ENCODE data around the gene BAD. TPM values are rescaled to one million over a fixed set of nuclear protein-coding genes. Genes with fewer than 3 reads are reported as not detected.

Gene BAD
- total and polyA plus RNA-seq, 2 donors (not counting 1 experiment from before 2014, with no cell fraction given), result 24.0 to 39.1 TPM

DNA sequence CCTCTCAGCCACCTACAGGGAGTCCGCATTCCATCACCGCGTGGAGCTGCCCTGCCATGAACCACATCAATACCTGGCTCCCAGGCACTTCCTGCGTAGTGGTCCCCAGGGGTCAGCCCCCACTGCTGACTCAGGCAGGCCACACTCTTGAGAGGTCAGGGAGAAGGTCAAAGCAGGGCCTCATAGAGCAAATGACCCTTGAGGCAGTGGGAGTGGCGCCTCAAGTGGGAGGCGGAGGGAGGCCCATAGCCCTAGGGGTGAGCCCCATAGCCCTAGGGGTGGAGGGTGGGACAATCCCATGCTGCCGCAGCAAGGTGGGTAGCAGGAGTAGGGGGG, 38.4 kb upstream of the BAD start:
- ChIA-PET CTCF (no interaction called here), POLR2A (interaction anchor here (0.6 to 1.8 kb wide), 2 partner anchors 12 to 109 kb away, joined by 7 to 9 read pairs; no protein-coding TSS in a partner anchor)
- no peak for DNase-seq
- Histone ChIP-seq H3K4me3 (ENCODE audit: control extremely low read depth in 1 of 5, extremely low read depth in 1 of 5, insufficient read depth in 1 of 5, low read depth in 2 of 5, low read length in 4 of 5) (no peak overlapping the region), H2AFZ (ENCODE audit: insufficient read depth, low read depth, low read length, poor library complexity, severe bottlenecking) (no peak overlapping the region), H3K4me2 (replicated peaks; ENCODE audit: low read depth, low read length, poor library complexity, severe bottlenecking) (no peak overlapping the region), H3K9ac (ENCODE audit: low read length) (no peak overlapping the region), H3K9me3 (ENCODE audit: control extremely low read depth in 1 of 3, control insufficient read depth in 2 of 3, insufficient read depth in 1 of 3, low read length in 2 of 3) (no peaks in the 10 kb centered on the region), H4K20me1 (ENCODE audit: control insufficient read depth, insufficient read depth, low read length, poor library complexity, severe bottlenecking) (no peaks in the 10 kb centered on the region), H3K27ac (ENCODE audit: low read length in 2 of 2) (no peak overlapping the region), H3K36me3 (replicated peaks in 1 of 2; ENCODE audit: control extremely low read depth in 1 of 2, control insufficient read depth in 1 of 2, extremely low read depth in 1 of 2, insufficient read depth in 2 of 2, low read length in 1 of 2) (peaks cover 0 to 7% of the 10 kb centered on the region in 2 experiments), H3K27me3 (replicated peaks in 1 of 4; ENCODE audit: control extremely low read depth in 1 of 4, control insufficient read depth in 3 of 4, insufficient read depth in 4 of 4, low read length in 3 of 4) (no peaks in the 10 kb centered on the region), H3K4me1 (ENCODE audit: control insufficient read depth in 2 of 2, insufficient read depth in 2 of 2, low read length in 2 of 2) (peaks cover 8 to 14% of the 10 kb centered on the region in 2 donors), H3K79me2 (ENCODE audit: control insufficient read depth, insufficient read depth, low read length) (peaks cover 5% of the 10 kb centered on the region)
- H3K9me3 Mint-ChIP-seq (ENCODE audit: insufficient read depth), result no peaks in the 10 kb centered on the region
- TF ChIP-seq, protein P1, sequence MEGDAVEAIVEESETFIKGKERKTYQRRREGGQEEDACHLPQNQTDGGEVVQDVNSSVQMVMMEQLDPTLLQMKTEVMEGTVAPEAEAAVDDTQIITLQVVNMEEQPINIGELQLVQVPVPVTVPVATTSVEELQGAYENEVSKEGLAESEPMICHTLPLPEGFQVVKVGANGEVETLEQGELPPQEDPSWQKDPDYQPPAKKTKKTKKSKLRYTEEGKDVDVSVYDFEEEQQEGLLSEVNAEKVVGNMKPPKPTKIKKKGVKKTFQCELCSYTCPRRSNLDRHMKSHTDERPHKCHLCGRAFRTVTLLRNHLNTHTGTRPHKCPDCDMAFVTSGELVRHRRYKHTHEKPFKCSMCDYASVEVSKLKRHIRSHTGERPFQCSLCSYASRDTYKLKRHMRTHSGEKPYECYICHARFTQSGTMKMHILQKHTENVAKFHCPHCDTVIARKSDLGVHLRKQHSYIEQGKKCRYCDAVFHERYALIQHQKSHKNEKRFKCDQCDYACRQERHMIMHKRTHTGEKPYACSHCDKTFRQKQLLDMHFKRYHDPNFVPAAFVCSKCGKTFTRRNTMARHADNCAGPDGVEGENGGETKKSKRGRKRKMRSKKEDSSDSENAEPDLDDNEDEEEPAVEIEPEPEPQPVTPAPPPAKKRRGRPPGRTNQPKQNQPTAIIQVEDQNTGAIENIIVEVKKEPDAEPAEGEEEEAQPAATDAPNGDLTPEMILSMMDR (IDR thresholded peaks at IDR 0.05), result no peak
- TF ChIP-seq EZH2 (IDR thresholded peaks at IDR 0.05; ENCODE audit: borderline replicate concordance, insufficient read depth, low read depth, low read length, poor library complexity, severe bottlenecking), result no peak
- WGBS (ENCODE audit: insufficient coverage), result 96% methylated on average over 4 of the region's 7 CpGs
- no peaks in the 10 kb centered on the region for H3K27me3 Mint-ChIP-seq
- no peak overlapping the region for H3K4me3 Mint-ChIP-seq
- H3K27ac Mint-ChIP-seq, result no peak overlapping the region
- no peak for ATAC-seq (ENCODE audit: low read depth)
- intact Hi-C loops (cut with micrococcal nuclease), result no loop called here
- peaks cover 20% of the 10 kb centered on the region for H3K4me1 Mint-ChIP-seq

DNA sequence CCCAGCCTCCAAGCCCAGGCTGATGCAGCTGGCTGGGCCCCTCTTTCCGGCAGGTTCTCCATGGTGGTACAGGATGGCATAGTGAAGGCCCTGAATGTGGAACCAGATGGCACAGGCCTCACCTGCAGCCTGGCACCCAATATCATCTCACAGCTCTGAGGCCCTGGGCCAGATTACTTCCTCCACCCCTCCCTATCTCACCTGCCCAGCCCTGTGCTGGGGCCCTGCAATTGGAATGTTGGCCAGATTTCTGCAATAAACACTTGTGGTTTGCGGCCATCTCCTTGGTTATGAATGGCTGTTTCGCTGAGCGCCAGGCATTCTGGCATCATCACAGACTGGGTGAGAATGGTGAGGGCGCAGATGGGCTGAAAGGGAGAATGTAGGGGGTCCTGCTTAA, 37.1 kb upstream of the BAD start:
- intact Hi-C loops (cut with micrococcal nuclease), result no loop called here
- H3K79me2 ChIP-seq (ENCODE audit: control insufficient read depth, insufficient read depth, low read length), result peaks cover 5% of the 10 kb centered on the region
- WGBS (ENCODE audit: insufficient coverage), result 100% methylated on average over 5 of the region's 5 CpGs
- POLR2A ChIA-PET, result no interaction called here
- Mint-ChIP-seq H3K27me3 (no peaks in the 10 kb centered on the region), H3K4me3 (no peak overlapping the region), H3K27ac (no peak overlapping the region), H3K4me1 (peaks cover 30% of the 10 kb centered on the region), H3K9me3 (ENCODE audit: insufficient read depth) (no peaks in the 10 kb centered on the region)
- H3K4me3 ChIP-seq (ENCODE audit: control extremely low read depth in 1 of 5, extremely low read depth in 1 of 5, insufficient read depth in 1 of 5, low read depth in 2 of 5, low read length in 4 of 5), result no peak overlapping the region
- CTCF ChIA-PET, result interaction anchor here (1.0 kb wide), 1 partner anchor 34 kb away, joined by 4 read pairs; no protein-coding TSS in a partner anchor
- ATAC-seq (ENCODE audit: low read depth) (no peak), DNase-seq (no peak)
- H3K9me3 ChIP-seq (ENCODE audit: control extremely low read depth in 1 of 3, control insufficient read depth in 2 of 3, insufficient read depth in 1 of 3, low read length in 2 of 3), result no peaks in the 10 kb centered on the region
- no peak overlapping the region for H3K4me2 ChIP-seq (replicated peaks; ENCODE audit: low read depth, low read length, poor library complexity, severe bottlenecking)
- no peak for TF ChIP-seq EZH2 (IDR thresholded peaks at IDR 0.05; ENCODE audit: borderline replicate concordance, insufficient read depth, low read depth, low read length, poor library complexity, severe bottlenecking)
- TF ChIP-seq, protein P1 (IDR thresholded peaks at IDR 0.05), result no peak
- no peak overlapping the region for H2AFZ ChIP-seq (ENCODE audit: insufficient read depth, low read depth, low read length, poor library complexity, severe bottlenecking)
- peaks cover 0 to 7% of the 10 kb centered on the region in 2 experiments for H3K36me3 ChIP-seq (replicated peaks in 1 of 2; ENCODE audit: control extremely low read depth in 1 of 2, control insufficient read depth in 1 of 2, extremely low read depth in 1 of 2, insufficient read depth in 2 of 2, low read length in 1 of 2)
- H3K27me3 ChIP-seq (replicated peaks in 1 of 4; ENCODE audit: control extremely low read depth in 1 of 4, control insufficient read depth in 3 of 4, insufficient read depth in 4 of 4, low read length in 3 of 4), result no peaks in the 10 kb centered on the region
- no peak overlapping the region for H3K27ac ChIP-seq (ENCODE audit: low read length in 2 of 2)
- H3K9ac ChIP-seq (ENCODE audit: low read length), result no peak overlapping the region
- no peaks in the 10 kb centered on the region for H4K20me1 ChIP-seq (ENCODE audit: control insufficient read depth, insufficient read depth, low read length, poor library complexity, severe bottlenecking)
- H3K4me1 ChIP-seq (ENCODE audit: control insufficient read depth in 2 of 2, insufficient read depth in 2 of 2, low read length in 2 of 2), result peaks cover 8 to 21% of the 10 kb centered on the region in 2 donors

All from B cell (primary cell).